Stimulated activated CD4-positive, alpha-beta T cell treated with anti-CD3 and anti-CD28 coated beads, Interleukin-4, amount 100 ng/mL, for 48 hours (primary cell): ENCODE data around the gene CER1.

Experiments
- DNase-seq, 2 donors: peaks; one replicate each; pipeline ENCODE4 v3.0.0-alpha.2; 2020; ENCODE audit warnings: low read depth in 2 of 2

Gene CER1

GRCh38 chr9:14722391-14723035 is at the start of gene CER1:
Gene CER1 (minus strand): TSS chr9:14722733. CDS start chr9:14722672, 61 bp downstream.
- no peak for DNase-seq

- no peak for DNase-seq
Measured at GRCh38 chr9:14770592-14770991, 48.1 kb upstream of the CER1 start.

GRCh38 chr9:14769230-14769571 is 46.7 kb upstream of the CER1 start:
- no peak for DNase-seq

- DNase-seq, result no peak
Measured at GRCh38 chr9:14768405-14769229, 46.1 kb upstream of the CER1 start.

- no peak for DNase-seq
Measured at GRCh38 chr9:14766299-14766698, 43.8 kb upstream of the CER1 start.

- no peak for DNase-seq
Measured at GRCh38 chr9:14761584-14761983, 39.1 kb upstream of the CER1 start.

- DNase-seq, result no peak
Measured at GRCh38 chr9:14760060-14760459, 37.5 kb upstream of the CER1 start.

- no peak for DNase-seq
Measured at GRCh38 chr9:14756291-14756690, 33.8 kb upstream of the CER1 start.

GRCh38 chr9:14752871-14753270 is 30.3 kb upstream of the CER1 start:
- no peak for DNase-seq

GRCh38 chr9:14752271-14752670 is 29.7 kb upstream of the CER1 start:
- no peak for DNase-seq

- no peak for DNase-seq
Measured at GRCh38 chr9:14750821-14751220, 28.3 kb upstream of the CER1 start.

GRCh38 chr9:14749741-14750211 is 27.2 kb upstream of the CER1 start:
- DNase-seq, result no peak

GRCh38 chr9:14748373-14748772 is 25.8 kb upstream of the CER1 start:
- DNase-seq, result no peak

GRCh38 chr9:14747111-14747510 is 24.6 kb upstream of the CER1 start:
- no peak for DNase-seq

GRCh38 chr9:14746626-14747025 is 24.1 kb upstream of the CER1 start:
- no peak for DNase-seq

- DNase-seq, result no peak
Measured at GRCh38 chr9:14744768-14745167, 22.2 kb upstream of the CER1 start.

GRCh38 chr9:14741369-14741768 is 18.8 kb upstream of the CER1 start:
- DNase-seq, result no peak

- no peak for DNase-seq
Measured at GRCh38 chr9:14733133-14733532, 10.6 kb upstream of the CER1 start.

- no peak for DNase-seq
Measured at GRCh38 chr9:14731294-14731981, 8.9 kb upstream of the CER1 start.

GRCh38 chr9:14730461-14730898 is 7.9 kb upstream of the CER1 start:
- no peak for DNase-seq

- DNase-seq, result no peak
Measured at GRCh38 chr9:14723301-14723700, 768 bp upstream of the CER1 start.

- DNase-seq, result no peak
Measured at GRCh38 chr9:14719231-14719923, 3.2 kb downstream of the CER1 start.
